Activated T-helper 1 cell treated with Interleukin-2 at 50 U/mL for 16 hours (primary cell): Measurements from ENCODE around the gene LCP2.

Experiments
- DNase-seq: peaks from one replicate; pipeline ENCODE4 v3.0.0-alpha.2; 2020; ENCODE audit warnings: low read depth

The LCP2 gene

GRCh38 chr5:170216257-170216864 is 81.2 kb downstream of the LCP2 start:
- no peak for DNase-seq

- no peak for DNase-seq
These were observed 85.8 kb downstream of the LCP2 start for GRCh38 chr5:170211575-170212334.

GRCh38 chr5:170206958-170207357 is 90.6 kb downstream of the LCP2 start:
- no peak for DNase-seq

GRCh38 chr5:170206216-170206615 is 91.4 kb downstream of the LCP2 start:
- DNase-seq, result no peak

GRCh38 chr5:170204202-170204601 is 93.4 kb downstream of the LCP2 start:
- no peak for DNase-seq

- DNase-seq, result no peak
These were observed 95.5 kb downstream of the LCP2 start for GRCh38 chr5:170202117-170202516.

GRCh38 chr5:170201311-170201710 is 96.3 kb downstream of the LCP2 start:
- no peak for DNase-seq

- no peak for DNase-seq
These were observed 96.7 kb downstream of the LCP2 start for GRCh38 chr5:170200876-170201275.
